Measurements from ENCODE around the gene RTN4.

Gene RTN4

GRCh38 chr2:55085113-55086040 lies 35.1 kb upstream of the RTN4 start:
- TF ChIP-seq TAF1 (IDR thresholded peaks at IDR 0.05; ENCODE audit: borderline replicate concordance, insufficient read depth, low read length), result no peak
- no peak for TF ChIP-seq POLR2AphosphoS5 (IDR thresholded peaks at IDR 0.05; ENCODE audit: low read depth, low read length)
- TF ChIP-seq FOXP2 (optimal IDR thresholded peaks at IDR 0.05; ENCODE audit: borderline replicate concordance, extremely low read depth, extremely low read length, insufficient read depth), result no peak
- no peak for TF ChIP-seq SIN3A (IDR thresholded peaks at IDR 0.05; ENCODE audit: borderline replicate concordance, insufficient read depth, low read length)
- TF ChIP-seq REST (IDR thresholded peaks at IDR 0.05; ENCODE audit: insufficient read depth in 1 of 2, low read depth in 2 of 2, low read length in 2 of 2), result no peak

- TF ChIP-seq TAF1 (IDR thresholded peaks at IDR 0.05; ENCODE audit: borderline replicate concordance, insufficient read depth, low read length) (no peak), FOXP2 (optimal IDR thresholded peaks at IDR 0.05; ENCODE audit: borderline replicate concordance, extremely low read depth, extremely low read length, insufficient read depth) (no peak), REST (IDR thresholded peaks at IDR 0.05; ENCODE audit: insufficient read depth in 1 of 2, low read depth in 2 of 2, low read length in 2 of 2) (no peak), POLR2AphosphoS5 (IDR thresholded peaks at IDR 0.05; ENCODE audit: low read depth, low read length) (no peak), SIN3A (IDR thresholded peaks at IDR 0.05; ENCODE audit: borderline replicate concordance, insufficient read depth, low read length) (no peak)
Observed at GRCh38 chr2:55084641-55085040, 34.4 kb upstream of the RTN4 start.

GRCh38 chr2:55080204-55080738 lies 30.0 kb upstream of the RTN4 start:
- no peak for TF ChIP-seq POLR2AphosphoS5 (IDR thresholded peaks at IDR 0.05; ENCODE audit: low read depth, low read length)
- TF ChIP-seq TAF1 (IDR thresholded peaks at IDR 0.05; ENCODE audit: borderline replicate concordance, insufficient read depth, low read length), result no peak

GRCh38 chr2:55078956-55079355 lies 28.7 kb upstream of the RTN4 start:
- no peak for TF ChIP-seq TAF1 (IDR thresholded peaks at IDR 0.05; ENCODE audit: borderline replicate concordance, insufficient read depth, low read length)
- TF ChIP-seq FOXP2 (optimal IDR thresholded peaks at IDR 0.05; ENCODE audit: borderline replicate concordance, extremely low read depth, extremely low read length, insufficient read depth), result no peak
- TF ChIP-seq POLR2AphosphoS5 (IDR thresholded peaks at IDR 0.05; ENCODE audit: low read depth, low read length), result no peak
- TF ChIP-seq REST (IDR thresholded peaks at IDR 0.05; ENCODE audit: insufficient read depth in 1 of 2, low read depth in 2 of 2, low read length in 2 of 2), result no peak
- TF ChIP-seq SIN3A (IDR thresholded peaks at IDR 0.05; ENCODE audit: borderline replicate concordance, insufficient read depth, low read length), result no peak

- no peak for TF ChIP-seq FOXP2 (optimal IDR thresholded peaks at IDR 0.05; ENCODE audit: borderline replicate concordance, extremely low read depth, extremely low read length, insufficient read depth)
- no peak for TF ChIP-seq SIN3A (IDR thresholded peaks at IDR 0.05; ENCODE audit: borderline replicate concordance, insufficient read depth, low read length)
- no peak for TF ChIP-seq REST (IDR thresholded peaks at IDR 0.05; ENCODE audit: insufficient read depth in 1 of 2, low read depth in 2 of 2, low read length in 2 of 2)
- TF ChIP-seq POLR2AphosphoS5 (IDR thresholded peaks at IDR 0.05; ENCODE audit: low read depth, low read length), result no peak
- no peak for TF ChIP-seq TAF1 (IDR thresholded peaks at IDR 0.05; ENCODE audit: borderline replicate concordance, insufficient read depth, low read length)
Observed at GRCh38 chr2:55076721-55077120, 26.5 kb upstream of the RTN4 start.

All from PFSK-1 (cell line).